H1 (cell line): Measurements from ENCODE around the gene SYT15. TPM values are rescaled to one million over a fixed set of nuclear protein-coding genes. Genes with fewer than 3 reads are reported as not detected.
"Not testable (repeated sequence)": the region's sequence is repeated elsewhere in the genome, so short reads cannot be mapped to it uniquely, and the experiment has no call there.

ENCODE experiments used
- CTCF ChIA-PET: fragments of 300-600 bp; sonication (Branson Sonifier 250); formaldehyde crosslinking; loops from one replicate; lab custom pipeline; 2021; ENCODE audit not compliant: partially characterized antibody; lab: Charles Lee
- POLR2A ChIA-PET: fragments of 300-600 bp; sonication (Branson Sonifier 250); formaldehyde crosslinking; loops from one replicate; lab custom pipeline; 2021; ENCODE audit warnings: inconsistent platforms; ENCODE audit not compliant: partially characterized antibody; lab: Charles Lee
- DNase-seq, 2 experiments: peaks; one replicate each; pipeline versions ENCODE4 v3.0.0 to v3.0.0-alpha.2; 2010 to 2022; ENCODE audit warnings: low spot score in 2 of 2, low read depth in 1 of 2, mixed read lengths in 1 of 2
- FAIRE-seq: peaks from 2 replicates; lab custom pipeline; 2011; peaks lifted over from hg19 to GRCh38; lab: Jason Lieb, UNC
- H2AFZ ChIP-seq: 2 replicates; pipeline ENCODE4 v1.8.1; 2012; ENCODE audit warnings: low read length, inconsistent platforms
- H2AK5ac ChIP-seq: 2 replicates; pipeline ENCODE4 v1.6.1; 2013; ENCODE audit warnings: low read depth, low read length
- H2BK120ac ChIP-seq: replicated peaks from 2 replicates; pipeline ENCODE3; 2013; ENCODE audit warnings: low read depth, low read length, inconsistent platforms
- H2BK12ac ChIP-seq: 2 replicates; pipeline ENCODE4 v1.6.1; 2013; ENCODE audit warnings: low read depth, low read length
- H2BK15ac ChIP-seq: 2 replicates; pipeline ENCODE4 v1.6.1; 2013; ENCODE audit warnings: low read length
- H2BK20ac ChIP-seq: 2 replicates; pipeline ENCODE4 v1.6.1; 2013; ENCODE audit warnings: low read length
- H2BK5ac ChIP-seq: 2 replicates; pipeline ENCODE4 v1.6.1; 2013; ENCODE audit warnings: low read depth, low read length
- H3K14ac ChIP-seq: 2 replicates; pipeline ENCODE4 v1.6.1; 2013; ENCODE audit warnings: inconsistent platforms; ENCODE audit not compliant: insufficient read length
- H3K18ac ChIP-seq: 2 replicates; pipeline ENCODE4 v1.6.1; 2013; ENCODE audit warnings: low read length; ENCODE audit errors: extremely low read depth
- H3K23ac ChIP-seq: 2 replicates; pipeline ENCODE4 v1.6.1; 2013; ENCODE audit warnings: inconsistent platforms; ENCODE audit not compliant: insufficient read length
- H3K23me2 ChIP-seq: 2 replicates; pipeline ENCODE4 v1.6.1; 2013; ENCODE audit warnings: low read depth, low read length
- H3K27ac ChIP-seq: 2 replicates; pipeline ENCODE4 v1.6.1; 2011; ENCODE audit warnings: low read depth, low read length, inconsistent platforms
- H3K27me3 ChIP-seq, 4 experiments: replicated peaks in 1 of 4; 1 replicate in 1 of 4; 2 replicates in 3 of 4; pipeline versions ENCODE4 v1.6.1 to v1.8.1; 2011 to 2013; ENCODE audit warnings: low read length in 3 of 4, mild to moderate bottlenecking in 3 of 4, inconsistent platforms in 2 of 4, mixed read lengths in 2 of 4, moderate library complexity in 1 of 4; ENCODE audit not compliant: control insufficient read depth in 3 of 4, insufficient read depth in 3 of 4; ENCODE audit errors: extremely low read depth in 1 of 4
- H3K36me3 ChIP-seq, 4 experiments: 2 replicates each; pipeline versions ENCODE4 v1.6.1 to v1.8.1; 2011 to 2013; ENCODE audit warnings: mild to moderate bottlenecking in 4 of 4, low read length in 3 of 4, moderate library complexity in 2 of 4, control low read depth in 1 of 4, inconsistent platforms in 1 of 4; ENCODE audit not compliant: insufficient read depth in 4 of 4, control insufficient read depth in 2 of 4
- H3K4ac ChIP-seq: replicated peaks from 2 replicates; pipeline ENCODE3; 2013; ENCODE audit warnings: low read length, low read depth, mixed read lengths, inconsistent platforms; ENCODE audit not compliant: insufficient read length
- H3K4me1 ChIP-seq, 4 experiments: replicated peaks in 1 of 4; 1 replicate in 1 of 4; 2 replicates in 3 of 4; pipeline versions ENCODE4 v1.6.1 to v1.8.1; 2011 to 2013; ENCODE audit warnings: low read length in 3 of 4, inconsistent platforms in 2 of 4, mixed read lengths in 1 of 4; ENCODE audit not compliant: insufficient read depth in 4 of 4, control insufficient read depth in 3 of 4
- H3K4me2 ChIP-seq, 2 experiments: 2 replicates each; pipeline versions ENCODE4 v1.6.1 to v1.8.1; 2011 to 2013; ENCODE audit warnings: low read depth in 2 of 2, low read length in 2 of 2, control low read depth in 1 of 2, inconsistent platforms in 1 of 2, mild to moderate bottlenecking in 1 of 2; ENCODE audit not compliant: insufficient read depth in 1 of 2
- H3K4me3 ChIP-seq, 4 experiments: fragments of 200-600, 300-600 bp in 1 of 4; sonication (generic), shearing (Covaris generic), sonication (Bioruptor Twin) in 1 of 4; 2 replicates each; pipeline versions ENCODE4 v1.5.1 to v1.8.1; 2011 to 2016; ENCODE audit warnings: low read length in 4 of 4, low read depth in 3 of 4, control low read depth in 2 of 4, inconsistent platforms in 2 of 4, mild to moderate bottlenecking in 2 of 4, mixed read lengths in 1 of 4, moderate library complexity in 1 of 4; ENCODE audit not compliant: insufficient read depth in 2 of 4; ENCODE audit errors: extremely low read depth in 1 of 4
- H3K56ac ChIP-seq: replicated peaks from 2 replicates; pipeline ENCODE3; 2013; ENCODE audit warnings: low read depth, mild to moderate bottlenecking, mixed read lengths, low read length, inconsistent platforms; ENCODE audit not compliant: insufficient read length
- H3K79me1 ChIP-seq: 2 replicates; pipeline ENCODE4 v1.6.1; 2013; ENCODE audit warnings: low read depth, low read length, control low read depth
- H3K79me2 ChIP-seq, 2 experiments: 2 replicates each; pipeline versions ENCODE4 v1.6.1 to v1.8.1; 2012 to 2013; ENCODE audit warnings: low read length in 2 of 2, mild to moderate bottlenecking in 2 of 2, inconsistent platforms in 1 of 2; ENCODE audit not compliant: insufficient read depth in 2 of 2, control insufficient read depth in 1 of 2
- H3K9ac ChIP-seq, 4 experiments: replicated peaks in 1 of 4; 1 replicate in 1 of 4; 2 replicates in 3 of 4; pipeline versions ENCODE4 v1.6.1 to v1.8.1; 2011 to 2013; ENCODE audit warnings: low read depth in 3 of 4, low read length in 3 of 4, control low read depth in 2 of 4, mild to moderate bottlenecking in 2 of 4, moderate library complexity in 2 of 4, inconsistent platforms in 1 of 4; ENCODE audit errors: extremely low read depth in 1 of 4
- H3K9me3 ChIP-seq, 2 experiments: 2 replicates each; pipeline versions ENCODE4 v1.6.1 to v1.8.1; 2012 to 2013; ENCODE audit warnings: mild to moderate bottlenecking in 2 of 2, moderate library complexity in 2 of 2, control low read depth in 1 of 2, inconsistent platforms in 1 of 2, low read depth in 1 of 2, low read length in 1 of 2, mixed read lengths in 1 of 2; ENCODE audit not compliant: insufficient read depth in 2 of 2
- H4K20me1 ChIP-seq, 2 experiments: replicated peaks in 1 of 2; 2 replicates each; pipeline versions ENCODE3 to v1.8.1; 2011 to 2013; ENCODE audit warnings: inconsistent platforms in 2 of 2, low read length in 2 of 2, mild to moderate bottlenecking in 1 of 2; ENCODE audit not compliant: insufficient read depth in 2 of 2, control insufficient read depth in 1 of 2
- H4K5ac ChIP-seq: 2 replicates; pipeline ENCODE4 v1.6.1; 2013; ENCODE audit warnings: low read length, low read depth, mixed read lengths, inconsistent platforms; ENCODE audit not compliant: insufficient read length
- H4K8ac ChIP-seq: 2 replicates; pipeline ENCODE4 v1.8.0; 2013; ENCODE audit warnings: mild to moderate bottlenecking, moderate library complexity, low read length, inconsistent platforms; ENCODE audit not compliant: insufficient read depth; ENCODE audit errors: extremely low read depth
- H4K91ac ChIP-seq: replicated peaks from 2 replicates; pipeline ENCODE3; 2013; ENCODE audit warnings: low read length, mixed read lengths, inconsistent platforms; ENCODE audit not compliant: insufficient read length
- EZH2 ChIP-seq: fragments of 200-600 bp; sonication (generic); IDR thresholded peaks from 2 replicates; pipeline ENCODE4 v1.7.1; 2012; ENCODE audit warnings: low read depth, mild to moderate bottlenecking, moderate library complexity, low read length, inconsistent platforms; ENCODE audit not compliant: severe bottlenecking
- SUZ12 ChIP-seq: fragments of 200-600 bp; sonication (generic); IDR thresholded peaks from 2 replicates; pipeline ENCODE4 v1.6.1; 2012; ENCODE audit warnings: mild to moderate bottlenecking, inconsistent platforms, low read length, moderate library complexity, mixed read lengths
- WGBS, 2 experiments: shearing (Covaris generic) in 1 of 2; methylation state at CpG; one replicate each; pipeline versions ENCODE4 v1.1.6 to v1.1.7; 2013 to 2015; ENCODE audit warnings: low lambda C conversion rate in 2 of 2, mixed read lengths in 2 of 2, inconsistent platforms in 1 of 2, low coverage in 1 of 2, missing lambda C conversion rate in 1 of 2; ENCODE audit not compliant: insufficient replicate concordance in 2 of 2, insufficient coverage in 1 of 2, insufficient read length in 1 of 2; ENCODE audit errors: extremely low coverage in 1 of 2, missing lambda C conversion rate in 1 of 2; 5-methylcytosine and 5-hydroxymethylcytosine counted together
- polyA plus RNA-seq, 7 experiments: library from polyadenylated mRNA; depleted of rRNA in 3 of 7; stranded (reverse) in 5 of 7; unstranded in 2 of 7; fragments of >200 nt in 5 of 7; fragments of 200-250 nt in 2 of 7; gene quantifications; 1 replicate in 5 of 7; 2 replicates in 1 of 7; 4 replicates in 1 of 7; pipeline versions ENCODE4 v1.2.1 to v1.2.3, GENCODE V29; 2011 to 2013; ENCODE audit warnings: missing spikeins in 2 of 7, mixed read lengths in 2 of 7
- total RNA-seq: library from RNA; stranded (reverse); fragmentation: NEBNext Ultra II Directional; extraction: Animal tissue kit (Norgen Biotek cat#: 25700); gene quantifications from 2 replicates; pipeline ENCODE4 v1.2.1, GENCODE V29; 2021

Gene SYT15
- total and polyA plus RNA-seq, 2 of the 8 experiments (the other 6 are each of a cell fraction or from before 2014, with no cell fraction given) = 0.39 to 0.61 TPM

DNA sequence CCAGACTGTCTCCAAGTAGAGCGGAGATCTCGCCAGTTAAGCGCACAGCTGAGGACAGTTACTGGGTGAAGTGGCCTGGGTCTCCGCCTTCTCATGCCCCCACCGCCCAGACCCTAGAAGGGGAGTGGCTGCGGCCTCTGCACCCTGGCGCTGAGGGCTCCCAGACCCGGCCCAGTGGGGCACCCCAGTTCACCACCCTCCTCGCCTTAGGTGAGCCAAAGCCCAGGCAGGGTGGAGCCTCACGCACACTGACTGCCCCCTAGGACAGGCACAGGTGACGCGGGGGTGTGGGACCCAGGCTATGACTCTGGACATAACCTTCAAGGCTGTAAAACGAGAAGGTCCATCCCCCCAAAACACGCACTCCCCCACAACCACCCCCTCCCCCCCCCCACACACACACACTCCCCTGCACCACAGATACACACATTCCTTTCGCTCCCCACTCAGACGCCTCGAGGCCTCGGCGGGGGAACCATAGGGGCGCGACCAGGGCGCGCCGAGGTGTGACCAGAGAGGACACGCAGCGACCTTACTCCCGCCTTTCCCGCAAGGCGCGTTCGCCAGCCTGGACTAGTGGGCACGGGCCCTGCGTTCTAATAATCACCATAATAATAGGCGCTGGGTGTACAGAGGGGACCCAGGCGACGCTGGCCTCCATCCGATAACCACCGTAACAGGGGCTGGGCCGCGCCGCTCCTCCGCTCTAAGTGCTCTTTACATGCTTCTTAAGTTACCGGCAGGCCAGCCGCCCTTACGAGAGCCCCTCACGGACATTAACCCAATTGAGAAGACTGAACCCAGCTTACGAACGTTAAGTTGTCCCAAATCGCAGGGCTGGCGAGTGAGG, 1.1 kb upstream of the SYT15 start:
- H3K23ac ChIP-seq, H2BK120ac ChIP-seq, DNase-seq, CTCF ChIA-PET, H3K14ac ChIP-seq, H2BK5ac ChIP-seq, H3K4me1 ChIP-seq, H3K18ac ChIP-seq, H3K9me3 ChIP-seq, H2BK15ac ChIP-seq, H3K27ac ChIP-seq, POLR2A ChIA-PET, H4K5ac ChIP-seq, H4K91ac ChIP-seq, H3K79me1 ChIP-seq, H3K9ac ChIP-seq, H4K8ac ChIP-seq, H2AK5ac ChIP-seq, H2BK20ac ChIP-seq, FAIRE-seq, H2AFZ ChIP-seq, H3K36me3 ChIP-seq, H2BK12ac ChIP-seq, H3K27me3 ChIP-seq, H3K23me2 ChIP-seq, H3K56ac ChIP-seq, H4K20me1 ChIP-seq, H3K4ac ChIP-seq, H3K79me2 ChIP-seq: not testable (repeated sequence)
- Histone ChIP-seq H3K4me2 (peak overlapping the region; percentile 39 to 44; a peak in 3 of 4 replicates), H3K4me3 (peak overlapping the region in 1 of 4 experiments; percentile 43; a peak in 1 of 8 replicates)
- WGBS, 2 experiments = 60% methylated on average over 6 of the region's 50 CpGs; no CpG with 5 or more reads in 1 of the 2 experiments
- peak; percentile 51 for TF ChIP-seq EZH2
- 0 out of 2 replicates have a peak, but pooled peaks have one; percentile 30 for TF ChIP-seq SUZ12
